ENCODE results near the gene YRDC. TPM values are rescaled to one million over a fixed set of nuclear protein-coding genes. Genes with fewer than 3 reads are reported as not detected.
A peak's percentile ranks its signal among the peaks of the same experiment; 100 is the strongest.

The YRDC gene
- total and polyA plus RNA-seq, 8 donors, result 1.3 to 30.3 (median 12.2) TPM; not detected in 1

- peaks cover 28 to 69% (median 56%) of the 10 kb centered on the region in 4 donors for H3K36me3 ChIP-seq
- H3K27me3 ChIP-seq, result no peaks in the 10 kb centered on the region
- H3K9me3 ChIP-seq, result no peaks in the 10 kb centered on the region
- 53 to 92% (median 79%) methylated on average over 1 of the region's 1 CpG for WGBS, 5 donors
- no peak for DNase-seq
- no peak overlapping the region for H3K4me3 ChIP-seq
- H3K4me1 ChIP-seq, result peaks cover 0 to 25% (median 5%) of the 10 kb centered on the region in 4 donors
- no peak overlapping the region for H3K27ac ChIP-seq
- intact Hi-C loops (cut with DNase I; ENCODE audit: low total_unique reads), result no loop called here
- TF ChIP-seq POLR2A (IDR thresholded peaks at IDR 0.05) (no peak), POLR2AphosphoS5 (IDR thresholded peaks at IDR 0.05) (no peak), EP300 (IDR thresholded peaks at IDR 0.05) (no peak)
Measured at GRCh38 chr1:37840711-37841110, 32.7 kb upstream of the YRDC start.

DNA sequence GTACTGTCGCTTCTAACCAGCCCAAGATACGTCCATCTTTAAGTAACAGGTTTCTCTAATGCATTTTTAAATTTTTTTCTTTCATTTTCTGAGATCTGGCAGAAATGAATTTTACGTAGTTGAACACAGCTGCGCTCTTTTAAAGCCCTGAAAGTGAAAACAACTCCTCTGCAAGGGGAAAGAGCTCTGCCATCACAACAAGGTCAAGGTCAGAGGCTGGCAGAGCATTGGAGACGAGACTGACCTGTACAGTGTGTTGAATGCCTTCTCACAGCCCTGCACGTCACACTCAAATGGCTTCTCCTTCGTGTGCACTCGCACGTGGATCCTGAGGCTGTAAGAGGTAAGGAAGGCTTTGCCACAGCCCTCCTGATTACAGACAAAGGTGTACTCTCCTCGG is 31.7 kb upstream of the YRDC start:
- Histone ChIP-seq H3K4me1 (peaks cover 0 to 14% (median 0%) of the 10 kb centered on the region in 4 donors), H3K27me3 (no peaks in the 10 kb centered on the region), H3K27ac (no peak overlapping the region), H3K36me3 (peaks cover 35 to 79% (median 67%) of the 10 kb centered on the region in 4 donors), H3K4me3 (no peak overlapping the region), H3K9me3 (no peaks in the 10 kb centered on the region)
- WGBS, 5 donors, result 82 to 94% (median 92%) methylated on average over 10 of the region's 10 CpGs
- DNase-seq, result no peak
- intact Hi-C loops (cut with DNase I; ENCODE audit: low total_unique reads), result no loop called here
- no peak for TF ChIP-seq EP300 (IDR thresholded peaks at IDR 0.05)
- TF ChIP-seq POLR2A (IDR thresholded peaks at IDR 0.05), result no peak
- TF ChIP-seq CTCF (IDR thresholded peaks at IDR 0.05), result no peak
- no peak for TF ChIP-seq POLR2AphosphoS5 (IDR thresholded peaks at IDR 0.05)

GRCh38 chr1:37836788-37837187 is 28.8 kb upstream of the YRDC start:
- no peaks in the 10 kb centered on the region for H3K9me3 ChIP-seq
- WGBS, 5 donors, result 62 to 96% (median 81%) methylated on average over 3 of the region's 3 CpGs
- DNase-seq, result no peak
- peaks cover 51 to 96% (median 95%) of the 10 kb centered on the region in 4 donors for H3K36me3 ChIP-seq
- intact Hi-C loops (cut with DNase I; ENCODE audit: low total_unique reads), result no loop called here
- no peaks in the 10 kb centered on the region for H3K4me1 ChIP-seq
- no peak overlapping the region for H3K27ac ChIP-seq
- TF ChIP-seq POLR2A (IDR thresholded peaks at IDR 0.05), result no peak
- no peak for TF ChIP-seq CTCF (IDR thresholded peaks at IDR 0.05)
- TF ChIP-seq POLR2AphosphoS5 (IDR thresholded peaks at IDR 0.05), result no peak
- TF ChIP-seq EP300 (IDR thresholded peaks at IDR 0.05), result no peak
- H3K4me3 ChIP-seq, result no peak overlapping the region
- no peaks in the 10 kb centered on the region for H3K27me3 ChIP-seq

DNA sequence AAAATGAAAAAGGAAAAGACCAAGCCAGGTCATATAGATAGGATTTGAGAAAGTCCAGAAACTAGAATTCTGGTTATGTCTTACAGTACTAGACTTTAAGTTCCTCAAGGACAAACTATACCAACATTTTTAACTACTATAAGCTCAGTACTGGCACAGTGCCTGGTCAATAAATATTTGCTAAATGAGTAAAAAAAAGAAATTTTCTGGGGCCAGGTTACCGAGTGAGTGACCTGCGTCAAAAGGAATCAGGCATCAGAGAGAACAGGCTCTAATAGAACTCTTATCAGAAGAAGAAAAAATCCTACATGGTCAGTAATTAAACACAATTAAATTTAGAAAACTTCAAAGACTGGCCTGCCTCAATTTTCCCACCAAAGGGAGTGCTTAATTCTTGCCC is 23.8 kb upstream of the YRDC start:
- H3K27me3 ChIP-seq, result no peaks in the 10 kb centered on the region
- no peaks in the 10 kb centered on the region for H3K4me1 ChIP-seq
- no peaks in the 10 kb centered on the region for H3K9me3 ChIP-seq
- 22 to 71% (median 54%) methylated on average over 2 of the region's 2 CpGs for WGBS, 5 donors
- no peak for TF ChIP-seq EP300 (IDR thresholded peaks at IDR 0.05)
- no peak overlapping the region for H3K27ac ChIP-seq
- DNase-seq, result peak in 1 of 2 donors; percentile 22
- peaks cover 28 to 100% (median 98%) of the 10 kb centered on the region in 4 donors for H3K36me3 ChIP-seq
- intact Hi-C loops (cut with DNase I; ENCODE audit: low total_unique reads), result no loop called here
- H3K4me3 ChIP-seq, result no peak overlapping the region

DNA sequence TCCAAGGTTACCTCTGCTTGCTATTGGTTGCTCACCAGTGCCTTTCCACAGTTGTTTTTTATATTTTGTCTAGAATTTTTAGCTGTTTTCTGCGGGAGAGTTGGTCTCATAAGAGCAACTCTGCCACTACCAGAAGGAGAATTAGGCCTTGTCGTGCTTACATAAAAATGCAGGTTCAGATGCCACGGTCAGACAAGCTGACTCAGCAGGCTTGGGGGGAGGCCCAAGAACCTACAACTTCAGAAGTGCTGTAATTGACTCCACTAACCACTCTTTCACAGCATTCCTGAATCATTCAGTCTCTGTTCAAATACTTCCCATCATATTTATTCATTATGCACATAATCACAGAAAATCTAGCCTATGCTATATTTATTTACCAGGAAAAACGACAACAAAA is 23.1 kb upstream of the YRDC start:
- no peak for TF ChIP-seq EP300 (IDR thresholded peaks at IDR 0.05)
- no peak for TF ChIP-seq CTCF (IDR thresholded peaks at IDR 0.05)
- TF ChIP-seq POLR2AphosphoS5 (IDR thresholded peaks at IDR 0.05), result no peak
- TF ChIP-seq POLR2A (IDR thresholded peaks at IDR 0.05), result no peak

More for the DNA sequence above, 23.1 kb upstream of the YRDC start:
- no peak overlapping the region for H3K27ac ChIP-seq
- peaks cover 27 to 100% (median 98%) of the 10 kb centered on the region in 4 donors for H3K36me3 ChIP-seq
- WGBS, 5 donors, result 91 to 98% (median 95%) methylated on average over 4 of the region's 4 CpGs
- no peak for DNase-seq
- H3K4me3 ChIP-seq, result no peak overlapping the region
- H3K9me3 ChIP-seq, result no peaks in the 10 kb centered on the region
- no peaks in the 10 kb centered on the region for H3K4me1 ChIP-seq
- H3K27me3 ChIP-seq, result no peaks in the 10 kb centered on the region
- intact Hi-C loops (cut with DNase I; ENCODE audit: low total_unique reads), result no loop called here

Measured in stomach (tissue), 9 donors.